GM12864 (cell line): Measurements from ENCODE around the gene FGA.
A peak's percentile ranks its signal among the peaks of the same experiment; 100 is the strongest.

Experiments used
- DNase-seq: peaks from one replicate; pipeline ENCODE4 v3.0.0-alpha.2; 2011; ENCODE audit warnings: low read depth
- H3K4me3 ChIP-seq: 2 replicates; pipeline ENCODE4 v1.5.1; 2011; ENCODE audit warnings: mild to moderate bottlenecking, low read depth, low read length, control low read depth
- TF ChIP-seq, protein P1 (sequence below): IDR thresholded peaks from 2 replicates; pipeline ENCODE4 v1.5.1; 2011; ENCODE audit warnings: low read depth, mild to moderate bottlenecking, moderate library complexity, low read length, control low read depth, inconsistent platforms; ENCODE audit errors: missing control alignments

Gene FGA

DNA sequence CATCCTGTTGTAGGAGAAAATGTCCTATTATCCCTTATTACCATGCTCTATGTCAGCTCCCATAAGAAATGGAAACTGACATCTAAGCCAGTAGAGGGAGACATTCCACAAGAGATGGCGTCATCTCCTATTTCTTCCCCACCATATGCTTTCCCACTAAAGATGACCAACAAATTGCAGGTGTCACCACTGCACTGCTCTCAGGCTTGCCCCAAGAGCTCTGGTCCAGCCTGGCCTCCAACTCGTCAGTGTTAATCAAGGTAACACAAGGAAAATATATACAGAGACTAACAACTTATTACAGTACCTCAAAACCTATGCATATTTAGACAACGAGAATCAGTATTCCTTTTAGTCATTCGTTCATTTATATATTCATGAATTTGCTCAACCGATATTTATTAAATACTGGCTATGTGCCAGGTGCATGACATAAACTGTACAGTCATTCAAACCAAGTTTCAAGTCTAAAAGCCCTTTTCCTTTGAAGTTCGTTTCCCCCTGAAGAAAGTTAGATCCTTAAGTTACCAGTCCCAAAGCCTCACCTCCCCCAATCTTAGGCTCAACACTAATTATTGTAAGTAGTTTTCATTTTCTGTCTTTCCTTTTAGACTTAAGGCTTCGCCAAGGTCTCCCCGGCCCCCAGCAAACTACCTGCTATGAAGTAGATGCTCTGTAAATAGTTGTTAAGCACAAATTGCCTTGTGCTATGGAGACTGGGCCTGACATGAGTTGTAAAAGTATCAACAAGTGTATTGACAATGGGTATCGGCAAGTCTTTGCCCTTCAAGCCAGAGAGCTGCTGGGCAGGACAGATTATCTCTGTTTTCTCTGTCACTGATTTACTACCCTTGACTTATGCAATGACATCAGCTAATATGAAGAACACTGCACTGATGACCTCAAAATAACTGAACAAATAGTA, 30.8 kb downstream of the FGA start:
- H3K4me3 ChIP-seq, result no peak overlapping the region
- DNase-seq, result peak; percentile 18
- TF ChIP-seq, protein P1, sequence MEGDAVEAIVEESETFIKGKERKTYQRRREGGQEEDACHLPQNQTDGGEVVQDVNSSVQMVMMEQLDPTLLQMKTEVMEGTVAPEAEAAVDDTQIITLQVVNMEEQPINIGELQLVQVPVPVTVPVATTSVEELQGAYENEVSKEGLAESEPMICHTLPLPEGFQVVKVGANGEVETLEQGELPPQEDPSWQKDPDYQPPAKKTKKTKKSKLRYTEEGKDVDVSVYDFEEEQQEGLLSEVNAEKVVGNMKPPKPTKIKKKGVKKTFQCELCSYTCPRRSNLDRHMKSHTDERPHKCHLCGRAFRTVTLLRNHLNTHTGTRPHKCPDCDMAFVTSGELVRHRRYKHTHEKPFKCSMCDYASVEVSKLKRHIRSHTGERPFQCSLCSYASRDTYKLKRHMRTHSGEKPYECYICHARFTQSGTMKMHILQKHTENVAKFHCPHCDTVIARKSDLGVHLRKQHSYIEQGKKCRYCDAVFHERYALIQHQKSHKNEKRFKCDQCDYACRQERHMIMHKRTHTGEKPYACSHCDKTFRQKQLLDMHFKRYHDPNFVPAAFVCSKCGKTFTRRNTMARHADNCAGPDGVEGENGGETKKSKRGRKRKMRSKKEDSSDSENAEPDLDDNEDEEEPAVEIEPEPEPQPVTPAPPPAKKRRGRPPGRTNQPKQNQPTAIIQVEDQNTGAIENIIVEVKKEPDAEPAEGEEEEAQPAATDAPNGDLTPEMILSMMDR, result peak; percentile 57

DNA sequence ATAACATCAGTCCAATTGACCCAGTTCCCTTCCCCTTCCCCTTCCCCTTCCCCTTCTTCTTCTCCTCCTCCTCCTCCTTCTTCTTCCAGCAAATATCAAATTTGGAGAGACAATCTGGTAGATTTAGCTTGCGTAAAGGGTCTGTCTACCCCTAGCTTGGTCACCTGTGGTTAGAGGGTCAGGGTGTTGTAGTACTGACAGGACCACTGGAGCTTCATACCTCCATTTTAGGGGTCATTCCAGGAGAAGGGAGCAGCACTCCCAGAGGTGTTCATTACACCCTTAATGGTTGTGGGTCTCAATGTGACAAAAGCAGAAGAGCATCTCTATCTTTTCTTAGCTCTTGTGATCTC, 31.4 kb downstream of the FGA start:
- no peak for DNase-seq
- no peak overlapping the region for H3K4me3 ChIP-seq
- TF ChIP-seq, protein P1, result no peak

DNA sequence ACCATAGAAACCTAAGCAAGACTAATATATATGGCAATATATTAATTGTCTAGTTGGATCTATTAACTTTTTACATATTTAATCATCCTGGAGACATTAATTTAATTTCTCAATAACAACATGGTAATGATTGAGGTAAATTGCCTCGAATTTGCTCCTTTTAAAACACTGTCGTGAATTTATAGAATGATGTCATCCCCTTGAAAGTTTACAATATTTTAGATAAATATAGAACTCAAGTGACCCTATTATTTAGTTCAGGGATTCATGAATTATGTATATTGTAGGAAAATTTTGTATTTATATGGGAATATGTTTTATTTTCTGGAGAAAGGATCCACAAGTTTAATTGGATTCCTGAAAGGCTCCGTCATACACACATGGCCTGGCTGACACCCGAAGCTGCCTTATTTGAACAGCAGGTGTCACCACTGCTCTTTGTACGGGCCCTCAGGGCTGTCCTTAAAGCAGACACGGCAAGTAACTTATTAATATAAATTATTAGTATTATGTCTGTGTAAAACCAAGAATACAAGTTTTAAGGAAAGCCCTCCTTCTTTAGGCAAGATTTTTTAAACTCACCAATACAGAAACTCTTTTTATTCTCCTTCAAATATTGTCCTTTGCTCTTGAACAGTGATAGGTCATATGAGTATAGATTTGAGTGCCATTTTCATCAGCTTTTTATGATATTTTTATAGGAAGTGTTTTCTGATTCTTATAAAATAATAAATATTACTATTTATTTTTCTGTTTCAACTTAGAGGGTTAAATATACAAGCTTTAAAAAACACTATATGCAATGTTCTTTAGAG, 38.5 kb downstream of the FGA start:
- DNase-seq, result peak; percentile 43
- H3K4me3 ChIP-seq, result no peak overlapping the region
- TF ChIP-seq, protein P1, result peak; percentile 66

DNA sequence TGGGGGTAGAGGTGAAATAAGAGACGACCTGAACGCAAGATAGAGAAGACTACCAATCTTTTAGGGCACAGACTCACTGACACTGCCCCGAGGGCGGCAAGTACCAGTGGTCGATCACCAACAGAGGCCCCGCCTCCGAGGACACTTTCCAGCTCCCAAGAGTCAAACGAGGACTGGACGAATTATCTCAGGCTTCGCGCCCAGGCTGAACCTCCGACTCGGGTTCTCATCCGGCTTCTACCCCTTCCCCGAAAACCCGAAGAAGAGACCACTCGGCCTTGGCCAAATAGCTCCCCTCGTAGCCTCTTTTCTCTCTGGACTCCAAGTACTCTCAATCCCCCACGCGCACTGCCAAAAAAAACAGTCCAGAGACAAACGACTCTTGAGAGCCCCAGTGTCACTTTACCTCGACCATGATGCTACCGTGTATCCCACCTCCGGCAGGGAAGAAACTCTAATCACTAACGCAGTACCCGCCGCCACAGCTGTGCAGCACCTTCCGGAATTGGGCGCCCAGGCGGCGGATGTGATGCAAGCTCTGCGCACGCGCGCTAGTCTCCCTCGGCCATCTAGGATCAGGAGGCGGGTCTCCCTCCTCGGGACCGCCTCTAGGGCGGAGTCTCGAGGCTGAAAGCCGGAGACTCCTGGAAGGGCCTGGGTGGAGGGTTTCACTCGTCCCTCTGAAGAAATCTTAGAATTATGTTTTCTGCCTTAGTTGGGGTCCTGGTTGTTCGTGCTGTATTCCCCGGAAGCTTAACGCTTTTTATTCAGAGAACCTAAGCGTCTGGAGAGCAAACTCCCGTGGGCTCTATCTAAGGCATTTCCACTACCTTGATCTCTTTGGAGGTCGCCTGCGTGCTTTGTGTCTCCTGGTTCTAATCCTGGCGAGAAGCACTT, 40.4 kb downstream of the FGA start, which contains the start of gene PLRG1:
PLRG1 (minus strand) TSS at position 507 of the 897 bp plus-strand sequence; CDS start at position 415, 92 bp downstream.
- peak within 1 kb of the TSS; percentile 94 for H3K4me3 ChIP-seq
- TF ChIP-seq, protein P1, result peak; percentile 8
- peak; percentile 81 for DNase-seq

DNA sequence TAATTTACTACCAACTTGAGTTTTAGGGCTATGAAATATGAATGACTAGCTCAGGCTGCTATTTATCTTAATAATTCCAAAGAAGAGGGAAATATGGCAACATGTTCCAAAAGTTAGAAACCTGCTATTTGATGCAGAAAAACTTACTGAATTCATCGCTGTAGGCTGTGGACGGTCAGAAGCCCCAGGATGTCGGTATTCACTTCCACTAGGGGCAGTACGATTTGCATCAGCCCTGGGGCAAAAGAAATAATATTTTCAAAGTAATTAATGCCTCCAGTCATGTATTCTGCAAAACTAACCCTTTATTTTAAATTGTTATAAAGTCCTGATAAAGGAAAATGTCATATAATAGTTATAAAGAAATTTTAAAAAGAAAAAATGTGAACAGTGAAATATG, 44.9 kb downstream of the FGA start:
- TF ChIP-seq, protein P1, result no peak
- DNase-seq, result no peak
- H3K4me3 ChIP-seq, result no peak overlapping the region

DNA sequence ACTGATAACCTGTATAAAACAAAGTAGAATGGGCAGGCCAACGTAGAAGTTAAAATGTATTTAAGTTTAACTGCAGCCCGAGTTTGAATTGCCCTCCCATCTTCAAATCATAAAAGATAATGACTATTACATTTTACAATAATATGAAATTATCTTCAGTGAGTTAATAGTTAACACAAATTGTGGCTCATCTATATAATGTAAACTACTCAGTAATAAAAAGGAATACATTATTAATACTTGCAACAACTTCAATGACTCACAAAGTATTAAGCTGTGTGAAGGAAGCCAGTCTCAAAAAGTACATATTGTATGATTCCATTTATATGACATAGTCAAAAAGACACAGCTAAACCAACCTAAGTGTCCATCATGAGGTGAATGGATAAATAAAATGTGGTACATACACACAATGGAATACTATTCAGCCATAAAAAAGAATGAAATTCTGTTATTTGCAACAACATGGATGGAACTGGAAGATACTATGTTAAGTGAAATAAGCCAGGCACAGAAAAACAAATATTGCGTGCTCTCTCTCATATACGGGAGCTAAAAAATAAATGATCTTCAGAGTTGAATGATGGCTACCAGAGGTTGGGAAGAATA, 48.2 kb downstream of the FGA start:
- no peak overlapping the region for H3K4me3 ChIP-seq
- DNase-seq, result no peak
- TF ChIP-seq, protein P1, result no peak
